LNCaP clone FGC (cell line): ENCODE data around the gene LSM4.

Experiments used
- DNase-seq: peaks from one replicate; pipeline ENCODE4 v3.0.0-alpha.2; 2011; ENCODE audit warnings: low read depth
- H3K4me3 ChIP-seq: 2 replicates; pipeline ENCODE4 v1.5.1; 2011; ENCODE audit warnings: mild to moderate bottlenecking, low read depth, low read length, control low read depth
- CTCF ChIP-seq: IDR thresholded peaks from 2 replicates; pipeline ENCODE4 v1.5.1; 2012; ENCODE audit warnings: mild to moderate bottlenecking; ENCODE audit not compliant: control insufficient read depth, insufficient read depth; ENCODE audit errors: extremely low read depth

LSM4 gene

GRCh38 chr19:18286973-18287635, 35.8 kb downstream of the LSM4 start:
- TF ChIP-seq CTCF, result no peak
- no peak for DNase-seq
- no peak overlapping the region for H3K4me3 ChIP-seq

- H3K4me3 ChIP-seq, result no peak overlapping the region
- no peak for TF ChIP-seq CTCF
- DNase-seq, result no peak
These were observed 38.0 kb downstream of the LSM4 start for GRCh38 chr19:18284712-18285360.

GRCh38 chr19:18283338-18283737, 39.5 kb downstream of the LSM4 start:
- no peak overlapping the region for H3K4me3 ChIP-seq
- no peak for TF ChIP-seq CTCF
- DNase-seq, result no peak

- peak overlapping the region; percentile 61 for H3K4me3 ChIP-seq
- TF ChIP-seq CTCF, result no peak
- DNase-seq, result no peak
These were observed 40.1 kb downstream of the LSM4 start for GRCh38 chr19:18282788-18283141.

GRCh38 chr19:18282021-18282787, 40.7 kb downstream of the LSM4 start:
- TF ChIP-seq CTCF, result no peak
- H3K4me3 ChIP-seq, result peak overlapping the region; percentile 61
- DNase-seq, result no peak

GRCh38 chr19:18281082-18282020, 41.5 kb downstream of the LSM4 start, which contains the start of gene JUND:
JUND (minus strand) TSS chr19:18281622; CDS start chr19:18281484, 138 bp downstream.
- 0 out of 2 replicates have a peak, but pooled peaks have one; percentile 18 for TF ChIP-seq CTCF
- peak within 1 kb of the TSS; percentile 89 for H3K4me3 ChIP-seq
- peak; percentile 88 for DNase-seq
